Measurements from ENCODE around the gene BBS9. TPM values are rescaled to one million over a fixed set of nuclear protein-coding genes. Genes with fewer than 3 reads are reported as not detected.

The BBS9 gene
- total RNA-seq, 1 donor from 2014 or later: 28.4 TPM

DNA sequence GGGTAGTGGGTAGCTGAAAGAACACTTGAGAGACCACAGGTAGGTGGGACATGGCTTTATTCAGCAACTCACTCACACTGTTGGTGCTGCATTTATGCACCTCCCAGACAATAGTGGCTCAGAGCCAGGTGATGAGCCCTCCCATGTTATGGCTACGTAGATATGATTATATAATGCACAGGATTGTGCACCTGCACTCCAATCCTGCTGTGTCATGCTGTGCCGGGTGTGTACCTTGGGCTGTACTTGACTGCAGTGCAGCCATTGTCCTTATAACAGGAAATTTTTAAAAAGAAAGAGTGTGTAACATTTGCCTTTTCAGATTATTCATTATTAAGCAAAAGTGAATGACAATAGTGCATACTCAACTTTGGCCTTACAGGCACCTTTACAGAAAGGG is 409.8 kb downstream of the BBS9 start:
- Histone ChIP-seq H3K27me3 (ENCODE audit: low read depth) (no peaks in the 10 kb centered on the region), H3K4me1 (no peaks in the 10 kb centered on the region), H3K9me3 (no peaks in the 10 kb centered on the region), H3K27ac (no peak overlapping the region), H3K4me3 (no peak overlapping the region), H3K36me3 (no peaks in the 10 kb centered on the region)
- ATAC-seq (no peak), DNase-seq (no peak)
- intact Hi-C loops (cut with DNase I): no loop called here
- TF ChIP-seq, protein P1, sequence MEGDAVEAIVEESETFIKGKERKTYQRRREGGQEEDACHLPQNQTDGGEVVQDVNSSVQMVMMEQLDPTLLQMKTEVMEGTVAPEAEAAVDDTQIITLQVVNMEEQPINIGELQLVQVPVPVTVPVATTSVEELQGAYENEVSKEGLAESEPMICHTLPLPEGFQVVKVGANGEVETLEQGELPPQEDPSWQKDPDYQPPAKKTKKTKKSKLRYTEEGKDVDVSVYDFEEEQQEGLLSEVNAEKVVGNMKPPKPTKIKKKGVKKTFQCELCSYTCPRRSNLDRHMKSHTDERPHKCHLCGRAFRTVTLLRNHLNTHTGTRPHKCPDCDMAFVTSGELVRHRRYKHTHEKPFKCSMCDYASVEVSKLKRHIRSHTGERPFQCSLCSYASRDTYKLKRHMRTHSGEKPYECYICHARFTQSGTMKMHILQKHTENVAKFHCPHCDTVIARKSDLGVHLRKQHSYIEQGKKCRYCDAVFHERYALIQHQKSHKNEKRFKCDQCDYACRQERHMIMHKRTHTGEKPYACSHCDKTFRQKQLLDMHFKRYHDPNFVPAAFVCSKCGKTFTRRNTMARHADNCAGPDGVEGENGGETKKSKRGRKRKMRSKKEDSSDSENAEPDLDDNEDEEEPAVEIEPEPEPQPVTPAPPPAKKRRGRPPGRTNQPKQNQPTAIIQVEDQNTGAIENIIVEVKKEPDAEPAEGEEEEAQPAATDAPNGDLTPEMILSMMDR (IDR thresholded peaks at IDR 0.05): no peak

DNA sequence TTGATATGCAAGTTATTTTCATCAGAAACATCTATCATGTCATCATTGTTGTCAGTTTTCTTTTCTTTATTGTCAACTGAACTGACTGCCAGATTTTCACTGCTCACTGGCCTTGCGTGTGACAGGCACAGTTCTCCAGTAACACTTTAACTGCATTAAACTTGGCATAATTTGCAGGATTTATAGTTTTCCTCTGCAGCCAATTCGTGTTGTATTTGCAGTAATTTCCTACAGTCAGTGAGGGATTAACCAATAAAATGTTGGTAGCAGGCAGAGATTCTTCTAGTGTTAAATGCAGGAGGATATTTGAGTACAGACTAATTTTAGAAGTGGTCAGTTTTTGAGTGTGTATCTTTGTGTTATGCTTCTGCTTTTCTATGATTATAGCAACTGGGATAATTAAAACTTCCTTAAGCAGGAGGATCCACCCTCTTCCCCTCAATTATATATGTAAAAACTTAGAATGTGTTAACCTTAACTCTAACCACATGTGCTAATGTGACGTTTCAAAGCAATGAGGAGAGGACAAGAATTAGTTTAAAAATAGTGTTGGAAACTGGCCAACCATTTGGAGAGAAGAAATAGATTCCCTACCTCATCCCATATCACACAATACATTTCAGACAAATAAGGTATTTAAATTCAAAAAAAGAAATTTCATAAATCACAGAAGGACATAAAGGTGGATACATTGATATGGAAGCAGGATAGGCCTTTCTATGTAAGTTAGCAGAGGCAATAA is 410.5 kb downstream of the BBS9 start:
- Histone ChIP-seq H3K36me3 (no peaks in the 10 kb centered on the region), H3K27ac (no peak overlapping the region), H3K4me1 (no peaks in the 10 kb centered on the region), H3K9me3 (no peaks in the 10 kb centered on the region), H3K27me3 (ENCODE audit: low read depth) (no peaks in the 10 kb centered on the region), H3K4me3 (no peak overlapping the region)
- intact Hi-C loops (cut with DNase I): no loop called here
- TF ChIP-seq, protein P1 (IDR thresholded peaks at IDR 0.05): no peak
- ATAC-seq (no peak), DNase-seq (no peak)

DNA sequence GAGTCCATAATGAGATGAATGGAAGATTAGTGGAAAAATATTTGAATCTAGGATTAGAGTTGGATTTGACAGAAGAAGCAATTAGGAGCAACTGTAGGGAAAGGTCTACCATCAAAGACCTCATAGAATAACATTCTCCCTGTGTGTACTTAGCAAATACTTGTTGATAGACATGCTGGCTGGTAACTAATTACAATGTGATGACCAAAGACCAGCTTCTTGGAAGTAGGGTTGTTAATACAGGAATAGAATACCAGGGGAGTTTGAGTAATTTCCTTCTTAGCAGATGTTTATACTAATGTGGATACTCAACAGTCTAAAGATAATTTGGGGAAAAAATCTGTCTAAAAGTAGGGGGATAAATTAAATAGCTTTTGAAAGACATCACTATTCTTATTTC is 418.5 kb downstream of the BBS9 start:
- intact Hi-C loops (cut with DNase I): no loop called here
- no peak overlapping the region for H3K4me3 ChIP-seq
- no peaks in the 10 kb centered on the region for H3K4me1 ChIP-seq
- H3K9me3 ChIP-seq: no peaks in the 10 kb centered on the region
- no peaks in the 10 kb centered on the region for H3K36me3 ChIP-seq
- DNase-seq (no peak), ATAC-seq (no peak)
- TF ChIP-seq, protein P1 (IDR thresholded peaks at IDR 0.05): no peak
- no peaks in the 10 kb centered on the region for H3K27me3 ChIP-seq (ENCODE audit: low read depth)
- H3K27ac ChIP-seq: no peak overlapping the region

DNA sequence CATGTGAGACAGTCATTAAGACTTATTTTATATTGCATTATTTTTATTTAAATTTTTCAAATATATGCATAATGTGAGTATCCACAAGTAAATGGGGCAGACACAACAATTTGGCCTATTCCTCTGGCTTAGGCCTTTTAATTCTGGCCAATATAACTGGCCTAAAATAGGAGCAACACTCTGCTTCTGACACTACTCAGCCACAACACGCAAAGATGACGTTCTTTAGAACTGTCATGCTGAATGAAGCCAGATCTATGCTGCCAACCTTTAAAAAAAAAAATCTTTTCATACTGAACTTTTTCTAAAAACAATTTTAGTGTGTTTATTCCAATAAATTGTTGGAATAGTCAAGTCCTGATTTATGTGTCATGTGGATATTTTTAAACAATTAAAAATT is 421.0 kb downstream of the BBS9 start:
- TF ChIP-seq, protein P1 (IDR thresholded peaks at IDR 0.05): no peak
- peaks cover 5% of the 10 kb centered on the region for H3K4me1 ChIP-seq
- no peaks in the 10 kb centered on the region for H3K9me3 ChIP-seq
- ATAC-seq (no peak), DNase-seq (no peak)
- H3K27me3 ChIP-seq (ENCODE audit: low read depth): no peaks in the 10 kb centered on the region
- H3K36me3 ChIP-seq: no peaks in the 10 kb centered on the region
- no peak overlapping the region for H3K4me3 ChIP-seq
- intact Hi-C loops (cut with DNase I): no loop called here
- no peak overlapping the region for H3K27ac ChIP-seq

DNA sequence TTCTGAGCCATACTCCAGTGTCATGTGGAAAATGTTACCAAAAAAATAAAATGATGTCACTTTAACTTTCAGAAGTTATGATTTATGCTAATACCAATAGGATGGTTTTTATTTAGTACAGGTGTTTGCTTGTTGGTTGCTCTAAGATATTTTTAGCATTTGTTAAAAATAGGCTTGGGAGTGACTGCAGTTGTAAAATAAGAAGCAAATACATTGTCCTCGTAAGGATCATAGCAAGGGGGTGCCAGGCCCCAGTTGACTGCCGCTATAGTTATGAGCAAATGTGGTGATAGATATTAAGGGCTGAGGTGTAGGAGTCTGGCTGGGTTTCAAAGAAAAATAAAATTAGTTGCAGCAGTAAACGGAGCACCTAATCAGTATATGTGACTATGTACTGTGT is 421.6 kb downstream of the BBS9 start:
- Histone ChIP-seq H3K9me3 (no peaks in the 10 kb centered on the region), H3K4me3 (no peak overlapping the region), H3K36me3 (no peaks in the 10 kb centered on the region), H3K27ac (no peak overlapping the region), H3K27me3 (ENCODE audit: low read depth) (no peaks in the 10 kb centered on the region), H3K4me1 (peaks cover 5% of the 10 kb centered on the region)
- intact Hi-C loops (cut with DNase I): no loop called here
- TF ChIP-seq, protein P1 (IDR thresholded peaks at IDR 0.05): no peak
- DNase-seq (no peak), ATAC-seq (no peak)
